ENCODE data around the gene BRD9.
"Not testable (repeated sequence)": the region's sequence is repeated elsewhere in the genome, so short reads cannot be mapped to it uniquely, and the experiment has no call there.

BRD9 gene

GRCh38 chr5:902129-902916, 9.7 kb upstream of the BRD9 start:
- no peak for DNase-seq (ENCODE audit: low spot score)

- DNase-seq (ENCODE audit: low spot score), result no peak
These were observed 8.2 kb upstream of the BRD9 start for GRCh38 chr5:900781-901180.

- DNase-seq (ENCODE audit: low spot score), result no peak
These were observed 1.1 kb upstream of the BRD9 start for GRCh38 chr5:893711-894110.

GRCh38 chr5:893137-893506, 521 bp upstream of the BRD9 start:
- DNase-seq (ENCODE audit: low spot score), result no peak

- peak; percentile 20 for DNase-seq (ENCODE audit: low spot score)
These were observed 686 bp downstream of the BRD9 start for GRCh38 chr5:891837-892393.

- no peak for DNase-seq (ENCODE audit: low spot score)
These were observed 1.3 kb downstream of the BRD9 start for GRCh38 chr5:891117-891836.

GRCh38 chr5:889075-889710, 3.4 kb downstream of the BRD9 start:
- DNase-seq (ENCODE audit: low spot score), result no peak

GRCh38 chr5:888638-889035, 4.0 kb downstream of the BRD9 start:
- no peak for DNase-seq (ENCODE audit: low spot score)

- DNase-seq (ENCODE audit: low spot score), result no peak
These were observed 4.5 kb downstream of the BRD9 start for GRCh38 chr5:887947-888637.

- no peak for DNase-seq (ENCODE audit: low spot score)
These were observed 5.8 kb downstream of the BRD9 start for GRCh38 chr5:886716-887325.

- DNase-seq (ENCODE audit: low spot score), result no peak
These were observed 6.6 kb downstream of the BRD9 start for GRCh38 chr5:886036-886435.

- DNase-seq (ENCODE audit: low spot score), result peak; percentile 59
These were observed 7.1 kb downstream of the BRD9 start for GRCh38 chr5:885529-885928.

GRCh38 chr5:885127-885442, 7.5 kb downstream of the BRD9 start:
- DNase-seq (ENCODE audit: low spot score), result no peak

GRCh38 chr5:884345-885126, 8.1 kb downstream of the BRD9 start:
- DNase-seq (ENCODE audit: low spot score), result no peak

- peak; percentile 39 for DNase-seq (ENCODE audit: low spot score)
These were observed 9.0 kb downstream of the BRD9 start for GRCh38 chr5:883475-884181.

GRCh38 chr5:882253-883183, 10.1 kb downstream of the BRD9 start:
- no peak for DNase-seq (ENCODE audit: low spot score)

- DNase-seq (ENCODE audit: low spot score), result no peak
These were observed 11.1 kb downstream of the BRD9 start for GRCh38 chr5:881551-881935.

- no peak for DNase-seq (ENCODE audit: low spot score)
These were observed 11.6 kb downstream of the BRD9 start for GRCh38 chr5:880816-881550.

- DNase-seq (ENCODE audit: low spot score), result not testable (repeated sequence)
These were observed 13.9 kb downstream of the BRD9 start for GRCh38 chr5:878677-879076.

All from globus pallidus (tissue), 1 donor.